Smooth muscle cell (in vitro differentiated cells): ENCODE results near the gene NPY1R. TPM values are rescaled to one million over a fixed set of nuclear protein-coding genes. Genes with fewer than 3 reads are reported as not detected.

ENCODE experiments used
- polyA plus RNA-seq: library from polyadenylated mRNA; unstranded; fragments of >200 nt; fragmentation: Nextera tagmentation; extraction: Ambion mirVana; gene quantifications from 2 replicates; pipeline ENCODE4 v1.2.1, GENCODE V29; 2016
- total RNA-seq: library from RNA; depleted of rRNA; stranded (reverse); fragments of >200 nt; gene quantifications from 2 replicates; pipeline ENCODE4 v1.2.3, GENCODE V29; 2014

NPY1R gene
- total and polyA plus RNA-seq, 2 experiments from 2014 or later: 18.3 to 44.9 TPM

Other genes with a start within 250 kb of the NPY1R start
- 13.9 and 21.9 TPM in 2 replicates for gene NAF1, start 165.7 kb downstream of the NPY1R start, total RNA-seq
- gene NAF1, start 165.7 kb downstream of the NPY1R start, polyA plus RNA-seq: 8.3 and 9.4 TPM in 2 replicates
- gene NPY5R, start 11.3 kb upstream of the NPY1R start, total RNA-seq: 1.7 and 5.5 TPM in 2 replicates
- gene NPY5R, start 11.3 kb upstream of the NPY1R start, polyA plus RNA-seq: 1.1 and 1.4 TPM in 2 replicates
- gene TKTL2, start 141.2 kb upstream of the NPY1R start, total RNA-seq: not detected in 2 replicates
- not detected in 2 replicates for gene TKTL2, start 141.2 kb upstream of the NPY1R start, polyA plus RNA-seq
- 26.9 and 30.9 TPM in 2 replicates for gene TMA16, start 162.1 kb upstream of the NPY1R start, total RNA-seq
- 16.5 and 20.6 TPM in 2 replicates for gene TMA16, start 162.1 kb upstream of the NPY1R start, polyA plus RNA-seq